ENCODE data around the gene AQP4. TPM values are rescaled to one million over a fixed set of nuclear protein-coding genes. Genes with fewer than 3 reads are reported as not detected.

The AQP4 gene, protein sequence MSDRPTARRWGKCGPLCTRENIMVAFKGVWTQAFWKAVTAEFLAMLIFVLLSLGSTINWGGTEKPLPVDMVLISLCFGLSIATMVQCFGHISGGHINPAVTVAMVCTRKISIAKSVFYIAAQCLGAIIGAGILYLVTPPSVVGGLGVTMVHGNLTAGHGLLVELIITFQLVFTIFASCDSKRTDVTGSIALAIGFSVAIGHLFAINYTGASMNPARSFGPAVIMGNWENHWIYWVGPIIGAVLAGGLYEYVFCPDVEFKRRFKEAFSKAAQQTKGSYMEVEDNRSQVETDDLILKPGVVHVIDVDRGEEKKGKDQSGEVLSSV
- 345 TPM for total RNA-seq
- long read RNA-seq, full-length matches to known transcripts: 419 of 467 reads
- long read RNA-seq, partial matches to known transcripts: 3 of 467 reads
- long read RNA-seq, other reads (novel, unspliced or antisense): 45 of 467 reads

DNA sequence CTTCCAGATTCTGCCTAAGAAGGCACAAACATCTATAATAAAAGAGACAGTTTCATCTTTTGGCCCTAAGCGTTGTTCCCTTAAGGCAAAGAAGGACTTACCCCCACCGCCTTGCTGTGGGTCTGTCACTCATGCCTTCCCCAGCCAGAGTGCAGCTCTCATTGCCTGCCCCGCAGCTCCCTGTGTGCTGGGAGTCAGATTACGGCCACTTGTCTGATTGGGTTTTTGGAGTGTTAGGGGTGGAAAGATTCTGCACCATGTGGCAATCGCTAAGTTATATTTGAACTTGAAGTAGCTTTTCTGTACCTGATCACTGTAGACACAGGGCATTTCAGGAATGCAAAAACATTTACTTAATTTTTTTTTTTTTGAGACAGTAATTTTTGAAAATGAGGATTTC lies at the start of gene AQP4:
Gene AQP4, minus strand, starts transcription at position 151 of the 400 bp plus-strand sequence. Its CDS starts 18 bp downstream, at position 133.
- ATAC-seq: peak; percentile 80

DNA sequence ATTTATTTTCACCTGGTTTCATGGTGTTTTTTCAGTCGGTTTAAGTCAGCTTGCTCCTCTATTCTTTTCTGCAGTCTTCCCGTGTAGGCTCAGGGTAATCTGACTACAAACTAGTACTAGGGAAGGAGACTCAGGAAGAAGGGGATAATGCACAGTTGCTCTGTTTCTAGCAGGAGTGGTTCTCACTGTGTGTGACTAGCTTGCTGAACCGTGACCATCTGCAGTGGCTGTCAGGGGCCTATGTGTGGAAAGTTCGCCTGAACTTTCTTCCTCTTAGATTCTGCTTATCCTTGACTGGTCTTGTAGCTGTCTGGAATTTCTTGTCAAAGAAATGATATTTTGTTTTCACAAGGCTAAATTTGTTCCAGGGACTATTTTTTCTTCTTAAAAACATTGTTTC lies 46.3 kb upstream of the AQP4 start:
- Histone ChIP-seq H3K36me3 (no peaks in the 10 kb centered on the region), H3K27ac (no peak overlapping the region), H3K4me1 (no peaks in the 10 kb centered on the region), H3K27me3 (no peaks in the 10 kb centered on the region), H3K9me3 (no peaks in the 10 kb centered on the region), H3K4me3 (no peak overlapping the region)
- no peak for ATAC-seq
- intact Hi-C loops (cut with DNase I): no loop called here
- TF ChIP-seq, protein P1, sequence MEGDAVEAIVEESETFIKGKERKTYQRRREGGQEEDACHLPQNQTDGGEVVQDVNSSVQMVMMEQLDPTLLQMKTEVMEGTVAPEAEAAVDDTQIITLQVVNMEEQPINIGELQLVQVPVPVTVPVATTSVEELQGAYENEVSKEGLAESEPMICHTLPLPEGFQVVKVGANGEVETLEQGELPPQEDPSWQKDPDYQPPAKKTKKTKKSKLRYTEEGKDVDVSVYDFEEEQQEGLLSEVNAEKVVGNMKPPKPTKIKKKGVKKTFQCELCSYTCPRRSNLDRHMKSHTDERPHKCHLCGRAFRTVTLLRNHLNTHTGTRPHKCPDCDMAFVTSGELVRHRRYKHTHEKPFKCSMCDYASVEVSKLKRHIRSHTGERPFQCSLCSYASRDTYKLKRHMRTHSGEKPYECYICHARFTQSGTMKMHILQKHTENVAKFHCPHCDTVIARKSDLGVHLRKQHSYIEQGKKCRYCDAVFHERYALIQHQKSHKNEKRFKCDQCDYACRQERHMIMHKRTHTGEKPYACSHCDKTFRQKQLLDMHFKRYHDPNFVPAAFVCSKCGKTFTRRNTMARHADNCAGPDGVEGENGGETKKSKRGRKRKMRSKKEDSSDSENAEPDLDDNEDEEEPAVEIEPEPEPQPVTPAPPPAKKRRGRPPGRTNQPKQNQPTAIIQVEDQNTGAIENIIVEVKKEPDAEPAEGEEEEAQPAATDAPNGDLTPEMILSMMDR (IDR thresholded peaks at IDR 0.05): no peak
- DNase-seq: no peak

More for the DNA sequence above, at the start of gene AQP4:
- no peaks in the 10 kb centered on the region for H3K36me3 ChIP-seq
- peak within 1 kb of the TSS; percentile 79 for H3K27ac ChIP-seq
- TF ChIP-seq, protein P1 (IDR thresholded peaks at IDR 0.05): no peak
- intact Hi-C loops (cut with DNase I): no loop called here
- no peaks in the 10 kb centered on the region for H3K9me3 ChIP-seq
- peak; percentile 82 for DNase-seq
- peak within 1 kb of the TSS; percentile 39 for H3K4me3 ChIP-seq
- no peaks in the 10 kb centered on the region for H3K27me3 ChIP-seq
- no peaks in the 10 kb centered on the region for H3K4me1 ChIP-seq

DNA sequence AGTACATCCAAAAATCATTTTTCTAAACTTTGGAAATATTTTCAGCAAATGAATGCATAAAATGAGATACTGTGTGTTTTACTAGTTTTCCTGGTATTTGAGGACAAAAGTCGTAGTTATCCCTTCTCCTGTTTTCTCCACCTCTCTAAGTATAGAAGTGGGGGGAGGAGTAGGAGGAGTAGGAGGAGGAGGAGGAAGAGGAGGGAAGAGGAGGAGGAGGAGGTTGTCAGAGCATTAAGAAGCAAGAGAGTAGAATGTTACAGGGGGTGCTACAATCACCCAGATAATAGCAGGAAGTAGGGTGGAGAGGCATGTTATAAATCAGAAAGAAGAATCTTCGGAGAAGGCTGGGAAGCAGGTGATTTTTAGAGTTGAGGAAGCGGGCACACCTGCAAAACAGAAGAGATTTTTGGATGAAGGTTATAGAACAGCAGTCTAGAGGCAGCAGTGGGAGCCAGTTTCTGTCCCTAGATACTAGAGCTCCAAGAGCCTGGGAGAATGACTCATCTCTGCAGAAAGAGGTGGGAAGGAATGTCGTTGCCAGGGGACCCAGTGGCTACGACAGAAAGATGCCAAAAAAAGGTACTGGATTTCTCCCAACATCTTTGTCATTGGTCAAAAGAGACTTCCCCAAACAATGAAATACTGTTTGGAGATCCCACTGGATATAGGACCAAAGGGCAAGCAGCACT lies 44.2 kb upstream of the AQP4 start:
- H3K4me3 ChIP-seq: no peak overlapping the region
- TF ChIP-seq, protein P1 (IDR thresholded peaks at IDR 0.05): no peak
- no peaks in the 10 kb centered on the region for H3K4me1 ChIP-seq
- H3K27ac ChIP-seq: no peak overlapping the region
- ATAC-seq: peak; percentile 46
- no peaks in the 10 kb centered on the region for H3K36me3 ChIP-seq
- DNase-seq: no peak
- intact Hi-C loops (cut with DNase I): no loop called here
- H3K27me3 ChIP-seq: no peaks in the 10 kb centered on the region
- no peaks in the 10 kb centered on the region for H3K9me3 ChIP-seq

DNA sequence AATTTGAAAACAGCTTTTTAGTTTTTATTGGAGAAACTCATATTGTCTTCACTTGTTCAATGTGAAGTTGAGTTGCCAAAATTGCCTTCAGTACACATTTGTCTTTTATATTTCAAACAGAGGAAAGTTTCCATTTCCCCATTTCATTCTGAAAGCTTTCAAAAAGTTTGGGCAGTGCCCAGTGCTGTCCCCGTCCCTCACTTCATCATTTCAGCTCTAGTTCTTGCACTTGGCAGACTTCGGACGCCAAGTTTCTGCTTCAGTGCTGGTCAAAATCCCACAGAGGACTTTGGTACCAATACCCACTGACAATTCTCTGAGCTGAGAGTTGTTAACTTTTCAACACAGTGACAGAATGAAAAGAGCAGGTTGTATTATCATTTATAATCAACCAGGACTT lies 43.4 kb upstream of the AQP4 start:
- no peak for ATAC-seq
- TF ChIP-seq, protein P1 (IDR thresholded peaks at IDR 0.05): no peak
- Histone ChIP-seq H3K36me3 (no peaks in the 10 kb centered on the region), H3K4me1 (no peaks in the 10 kb centered on the region), H3K27ac (no peak overlapping the region), H3K9me3 (no peaks in the 10 kb centered on the region), H3K4me3 (no peak overlapping the region), H3K27me3 (no peaks in the 10 kb centered on the region)
- no peak for DNase-seq
- intact Hi-C loops (cut with DNase I): no loop called here

DNA sequence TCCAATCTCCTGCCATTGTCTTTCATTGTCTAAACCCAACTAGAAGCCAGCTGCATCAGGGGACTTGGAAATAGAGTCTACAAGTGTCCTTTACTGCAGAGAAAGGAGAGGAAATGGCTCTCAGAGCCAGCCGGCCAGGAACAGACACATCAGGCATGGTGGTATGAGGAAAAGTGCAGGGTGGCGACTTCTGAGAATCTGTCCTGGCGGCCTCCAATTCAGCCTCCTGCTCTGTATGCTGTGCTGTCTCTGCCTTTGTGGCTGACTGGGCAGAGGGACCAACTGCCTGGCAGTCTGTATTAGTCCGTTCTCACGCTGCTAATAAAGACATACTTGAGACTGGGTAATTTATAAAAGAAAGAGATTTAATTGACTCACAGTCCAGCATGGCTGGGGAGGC lies 36.8 kb upstream of the AQP4 start:
- intact Hi-C loops (cut with DNase I): no loop called here
- TF ChIP-seq, protein P1 (IDR thresholded peaks at IDR 0.05): no peak
- ATAC-seq (no peak), DNase-seq (no peak)
- Histone ChIP-seq H3K9me3 (no peaks in the 10 kb centered on the region), H3K27ac (no peak overlapping the region), H3K4me1 (no peaks in the 10 kb centered on the region), H3K36me3 (no peaks in the 10 kb centered on the region), H3K4me3 (no peak overlapping the region), H3K27me3 (no peaks in the 10 kb centered on the region)

All from upper lobe of right lung (tissue), 1 donor.